Measurements from ENCODE around the gene ARL6IP4. TPM values are rescaled to one million over a fixed set of nuclear protein-coding genes. Genes with fewer than 3 reads are reported as not detected.

The ARL6IP4 gene
- total RNA-seq, 1 donor from 2014 or later, result 160 TPM

DNA sequence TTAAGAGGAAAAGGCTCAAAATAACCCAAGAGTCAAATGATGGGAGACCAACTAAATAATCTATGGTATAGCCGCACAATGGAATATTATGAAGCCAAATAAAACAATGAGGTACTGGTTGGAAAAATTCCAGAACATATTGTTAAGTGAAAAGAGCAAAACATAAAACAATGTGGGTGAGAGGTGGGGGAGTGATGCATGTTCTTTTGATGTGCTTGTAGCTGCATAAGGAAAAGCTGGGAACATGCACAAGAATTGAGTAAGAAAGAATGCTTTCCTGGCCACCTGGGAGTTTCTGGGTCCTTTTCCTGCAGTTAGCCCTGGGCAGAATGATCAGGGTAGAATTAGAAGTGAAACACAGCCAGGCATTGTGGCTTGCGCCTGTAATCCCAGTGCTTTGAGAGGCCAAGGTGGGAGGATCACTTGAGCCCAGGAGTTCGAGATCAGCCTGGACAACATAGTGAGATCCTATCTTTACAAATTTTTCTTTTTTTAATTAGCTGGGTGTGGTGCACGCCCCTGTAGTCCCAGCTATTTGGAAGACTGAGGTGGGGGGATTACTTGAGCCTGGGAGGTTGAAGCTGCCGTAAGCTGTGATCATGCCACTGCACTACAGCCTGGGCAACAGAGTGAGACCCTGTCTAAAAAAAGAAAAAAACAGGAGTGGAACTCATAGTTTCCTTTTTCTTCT lies 22.1 kb upstream of the ARL6IP4 start:
- intact Hi-C loops (cut with micrococcal nuclease), result no loop called here

DNA sequence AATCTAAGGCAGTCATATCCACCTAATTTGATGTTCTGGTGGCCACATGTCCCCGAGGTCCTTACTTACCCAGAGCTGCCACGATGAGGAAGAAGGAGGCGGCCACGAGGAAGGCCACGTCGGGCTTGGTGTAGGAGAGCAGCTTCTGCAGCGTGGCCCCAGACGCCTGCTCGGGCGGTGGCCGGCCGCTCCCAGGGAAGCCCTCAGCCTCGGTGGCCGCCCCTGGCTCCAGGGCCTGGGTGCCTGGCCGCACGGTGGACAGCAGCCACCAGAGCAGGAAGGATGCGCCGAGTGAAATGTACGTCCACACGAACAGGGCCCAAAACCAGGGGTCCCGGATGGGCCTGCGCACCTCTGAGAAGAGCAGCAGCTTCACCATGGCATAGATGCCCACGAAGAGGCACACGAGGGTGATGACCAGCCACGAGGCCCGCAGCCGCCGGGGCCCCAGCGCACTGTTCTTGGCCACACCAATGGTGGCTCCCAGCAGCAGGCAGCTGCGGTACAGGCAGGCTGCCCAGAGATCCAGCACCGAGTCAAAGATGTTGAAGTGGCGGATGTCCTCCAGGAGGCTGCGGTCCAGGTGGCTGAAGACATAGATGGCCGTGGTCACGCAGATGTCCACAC lies 20.8 kb upstream of the ARL6IP4 start:
- intact Hi-C loops (cut with micrococcal nuclease), result no loop called here

DNA sequence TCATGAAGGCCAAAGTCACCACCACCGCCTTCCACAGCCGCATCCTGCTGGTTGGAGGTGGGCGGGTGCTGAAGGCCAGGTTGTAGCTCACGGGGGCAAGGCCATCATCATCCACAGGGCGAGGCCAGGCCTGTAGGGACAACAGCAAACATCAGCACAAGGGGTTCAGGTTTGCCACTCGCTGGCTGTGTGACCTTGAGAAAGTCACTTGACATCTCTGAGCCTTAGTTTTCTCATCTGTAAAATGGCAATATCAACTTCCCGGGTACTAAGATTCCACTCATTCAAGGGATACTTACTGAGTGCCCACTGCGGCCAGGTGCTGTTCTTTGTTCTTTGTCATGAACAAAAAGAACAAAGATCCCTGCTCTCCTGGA lies 20.3 kb upstream of the ARL6IP4 start:
- intact Hi-C loops (cut with micrococcal nuclease), result no loop called here

DNA sequence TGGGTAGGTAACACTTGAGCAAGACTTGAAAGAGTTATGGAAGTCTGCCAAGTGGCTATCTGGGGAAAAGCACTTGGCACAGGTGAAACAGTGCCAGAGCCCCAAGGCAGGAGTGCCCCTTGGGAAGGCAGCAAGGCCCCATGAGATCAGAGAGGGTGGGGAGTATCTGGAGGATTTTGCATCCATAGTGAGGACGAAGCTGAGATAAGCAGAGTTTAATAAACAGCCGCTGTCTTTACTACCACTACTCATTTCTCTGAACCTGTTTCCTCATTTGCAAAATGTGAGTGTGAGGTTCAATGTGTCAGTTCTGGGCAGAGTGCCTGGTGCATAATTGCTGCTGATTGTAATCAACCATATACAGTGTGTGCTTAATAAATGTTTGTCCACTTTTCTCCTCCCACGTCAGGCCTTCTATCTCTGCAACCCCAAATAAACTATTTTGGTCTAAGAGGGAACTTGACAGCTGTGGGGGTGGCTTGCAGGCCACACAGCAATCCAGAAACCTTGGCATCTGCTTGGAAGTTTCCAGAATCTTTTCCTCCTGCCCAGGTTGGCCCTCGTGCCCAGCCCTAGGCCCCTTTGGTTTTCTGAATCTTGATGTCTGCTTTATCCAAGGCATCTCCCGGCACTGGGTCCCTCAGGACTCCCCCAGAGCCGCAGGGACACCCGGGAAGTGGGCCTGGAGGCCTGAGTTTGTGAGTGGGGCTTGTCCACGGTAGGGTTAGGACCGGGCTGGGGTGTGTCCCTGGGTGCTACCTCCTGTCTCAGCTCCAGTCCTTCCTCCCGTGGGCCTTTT lies 18.8 kb upstream of the ARL6IP4 start:
- intact Hi-C loops (cut with micrococcal nuclease), result no loop called here

DNA sequence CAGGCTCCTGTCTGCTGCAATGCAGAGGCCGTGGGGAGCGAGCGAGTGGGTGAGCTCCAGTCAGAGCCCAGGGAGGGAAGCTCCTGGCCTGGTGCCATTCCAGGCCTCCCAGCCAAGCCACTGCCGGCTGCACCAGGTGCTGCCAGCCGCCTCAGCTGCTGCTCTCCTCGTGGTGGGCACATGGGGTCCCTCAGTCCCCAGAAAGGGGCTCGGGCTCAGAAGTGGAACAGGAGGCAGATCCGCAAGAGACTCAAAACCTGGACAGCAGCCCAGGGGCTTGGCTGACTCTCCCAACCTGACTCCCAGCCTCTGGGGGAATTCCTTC lies 16.6 kb upstream of the ARL6IP4 start:
- intact Hi-C loops (cut with micrococcal nuclease), result no loop called here

DNA sequence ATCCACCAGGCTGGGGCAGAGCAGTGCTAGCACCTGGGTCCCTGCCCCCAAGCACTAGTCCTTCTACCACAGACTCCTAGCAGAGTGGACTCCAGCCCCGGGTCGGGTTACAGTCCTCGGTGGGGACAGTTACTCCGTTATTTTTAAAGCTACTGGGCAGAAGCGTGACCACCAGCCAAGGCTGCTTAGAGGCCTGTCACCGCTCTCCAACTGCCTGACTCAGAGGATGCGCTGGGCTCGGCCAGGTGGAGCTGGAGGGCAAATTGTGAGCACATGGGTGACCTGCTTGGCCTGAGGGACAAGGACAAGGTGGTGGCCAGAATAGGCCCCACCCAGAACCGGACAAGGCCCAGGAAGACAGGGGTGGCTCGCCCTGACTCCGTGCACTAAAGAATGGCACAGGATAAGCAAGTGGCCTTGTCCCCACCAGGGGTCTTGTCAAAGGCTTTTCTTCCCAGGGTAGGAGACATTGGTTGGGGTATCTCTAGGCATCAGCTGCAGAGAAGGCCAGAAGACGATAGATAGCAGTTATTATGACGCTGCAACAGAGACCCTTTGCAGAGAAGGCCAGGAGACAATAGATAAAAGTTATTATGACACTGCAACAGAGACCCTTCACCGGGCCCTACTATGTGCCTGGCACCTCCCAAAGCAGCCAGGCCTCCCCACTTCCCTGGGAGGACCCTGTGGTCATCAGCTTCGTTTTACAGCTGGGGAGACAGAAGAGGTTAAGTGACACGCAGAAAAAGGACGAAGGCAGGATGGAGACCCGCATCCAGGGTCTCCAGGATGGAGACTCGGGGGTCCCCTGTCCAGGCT lies 15.8 kb upstream of the ARL6IP4 start:
- intact Hi-C loops (cut with micrococcal nuclease), result no loop called here

DNA sequence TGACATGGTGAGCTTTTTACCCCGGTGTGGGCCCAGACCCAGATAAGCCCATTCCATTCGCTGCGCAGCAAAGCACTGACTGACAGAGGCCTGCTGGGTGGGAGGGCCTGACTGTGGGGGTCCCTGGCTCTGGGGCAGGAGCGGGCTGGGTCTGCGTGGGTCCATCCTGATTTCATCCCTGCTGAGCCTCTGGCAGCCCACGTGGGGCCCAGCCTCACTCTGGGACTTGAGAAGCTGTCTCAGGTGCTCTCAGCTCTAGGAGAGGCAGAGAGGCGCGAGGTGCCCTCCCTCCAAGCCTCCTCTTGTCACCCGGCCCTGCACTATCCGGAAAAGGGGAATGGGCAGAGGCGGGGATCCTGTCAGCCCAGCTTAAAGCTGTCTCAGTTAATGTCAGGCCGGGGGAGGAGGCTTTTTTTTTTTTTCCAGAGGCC lies 15.1 kb upstream of the ARL6IP4 start:
- intact Hi-C loops (cut with micrococcal nuclease), result no loop called here

DNA sequence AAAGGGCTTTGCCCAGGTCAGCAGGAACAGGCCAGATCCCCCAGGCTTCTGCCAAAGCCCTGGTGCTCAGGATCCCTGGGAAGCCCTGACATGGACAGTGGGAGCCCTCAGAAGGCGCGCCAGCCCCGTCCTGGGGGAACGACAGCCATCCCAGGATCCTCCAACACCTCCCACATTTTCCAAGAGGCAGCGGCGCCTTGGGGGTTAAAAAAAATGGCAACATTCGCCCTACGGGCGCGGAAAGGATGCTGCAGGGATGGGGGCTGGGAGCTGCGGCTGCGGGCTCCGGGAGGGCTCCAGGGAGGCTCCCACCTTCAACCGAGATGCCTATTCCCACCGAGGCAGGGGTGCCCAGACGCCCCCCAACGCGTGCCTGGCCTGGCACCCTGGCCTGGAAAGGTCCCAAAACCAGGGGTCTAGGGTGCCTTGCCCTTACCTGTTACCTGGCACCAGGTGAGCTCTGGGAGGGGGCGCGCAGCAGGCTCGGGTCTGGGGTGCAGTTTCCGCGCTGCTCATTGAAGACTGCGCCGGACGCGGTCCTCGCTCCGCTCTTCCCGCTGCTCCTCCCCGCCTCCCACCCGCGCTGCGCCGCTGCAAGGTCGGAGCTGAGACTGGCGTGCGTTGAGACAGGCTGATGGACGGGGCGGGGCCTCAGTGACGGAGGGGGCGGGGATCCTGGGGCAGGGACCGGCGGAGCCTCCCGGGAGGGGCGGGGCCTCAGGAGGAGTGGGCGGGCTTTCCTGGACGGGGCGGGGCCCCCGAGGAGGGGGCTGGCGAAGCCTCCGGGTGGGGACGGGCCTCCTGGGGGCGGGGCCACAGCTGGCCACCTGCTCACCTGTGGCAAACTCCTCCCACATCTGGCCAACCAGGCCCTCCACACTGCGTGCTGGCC lies 14.4 kb upstream of the ARL6IP4 start, which contains the start of gene ABCB9:
TSS of gene ABCB9 (minus strand) at position 613 of the 892 bp plus-strand sequence. CDS start 6,228 bp downstream, outside the sequence.
- intact Hi-C loops (cut with micrococcal nuclease), result loop anchor here (1.0 to 2.0 kb wide), 6 partner anchors 8 to 465 kb away; partner anchors contain the start of genes ARL6IP4, DENR, KNTC1 and ZCCHC8

DNA sequence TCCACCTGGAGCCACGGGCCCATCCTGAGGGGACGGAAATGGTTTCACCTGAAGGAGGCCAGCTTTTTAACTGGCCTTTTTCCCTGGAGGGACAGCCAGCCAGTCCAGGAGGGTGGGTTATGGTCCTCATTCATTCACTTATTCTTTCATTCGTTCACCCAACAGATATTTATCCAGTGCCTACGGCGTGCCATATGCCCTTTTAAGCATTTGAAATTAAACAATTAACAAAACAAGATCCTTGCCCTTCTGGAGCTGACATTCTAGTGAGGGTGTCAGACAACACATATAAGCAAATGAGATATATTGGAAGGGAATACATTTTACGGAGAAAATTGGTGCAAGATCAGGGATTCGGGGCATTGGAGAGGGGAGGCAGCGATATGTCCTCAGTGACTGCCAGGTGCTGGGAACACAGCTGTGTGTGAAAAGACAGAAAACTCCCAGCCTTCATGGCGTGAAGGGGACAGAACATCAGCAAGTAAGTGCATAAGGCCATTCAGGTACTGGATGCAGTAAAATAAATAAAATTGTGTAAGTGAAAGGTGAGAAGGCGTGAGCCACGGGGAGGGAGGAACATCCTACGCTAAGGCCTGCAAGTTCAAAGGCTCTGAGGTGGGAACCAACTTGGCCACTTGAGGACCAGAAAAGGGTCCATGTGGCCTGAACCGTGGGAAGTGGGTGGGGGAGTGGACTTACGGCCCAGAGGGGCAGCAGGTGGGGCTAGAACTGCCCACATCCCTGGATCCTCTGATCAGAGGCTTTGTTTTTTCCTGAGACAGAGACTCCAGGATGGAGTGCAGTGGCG lies 13.5 kb upstream of the ARL6IP4 start:
- intact Hi-C loops (cut with micrococcal nuclease), result loop anchor here (1.0 to 2.0 kb wide), 6 partner anchors 7 to 466 kb away; partner anchors contain the start of genes ARL6IP4, DENR, KNTC1 and ZCCHC8

DNA sequence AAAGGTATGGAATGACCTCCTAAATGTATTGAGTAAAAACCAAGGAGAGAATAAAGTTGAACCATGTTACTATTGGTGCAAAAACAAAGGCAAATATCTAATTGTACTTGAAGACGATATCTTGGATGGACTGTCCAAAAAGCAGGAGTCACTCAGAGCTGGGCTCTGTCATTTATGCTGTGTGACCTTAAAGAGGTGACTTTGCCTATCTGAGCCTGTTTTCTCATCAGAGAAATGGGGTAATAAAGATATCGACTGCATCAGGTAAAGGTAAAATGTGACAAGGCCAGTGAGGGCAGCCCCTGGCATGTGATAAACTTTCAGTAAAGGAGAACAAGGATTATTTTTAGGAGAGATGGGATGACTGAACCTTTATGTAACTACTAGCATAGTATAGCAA lies 12.4 kb upstream of the ARL6IP4 start:
- intact Hi-C loops (cut with micrococcal nuclease), result no loop called here

DNA sequence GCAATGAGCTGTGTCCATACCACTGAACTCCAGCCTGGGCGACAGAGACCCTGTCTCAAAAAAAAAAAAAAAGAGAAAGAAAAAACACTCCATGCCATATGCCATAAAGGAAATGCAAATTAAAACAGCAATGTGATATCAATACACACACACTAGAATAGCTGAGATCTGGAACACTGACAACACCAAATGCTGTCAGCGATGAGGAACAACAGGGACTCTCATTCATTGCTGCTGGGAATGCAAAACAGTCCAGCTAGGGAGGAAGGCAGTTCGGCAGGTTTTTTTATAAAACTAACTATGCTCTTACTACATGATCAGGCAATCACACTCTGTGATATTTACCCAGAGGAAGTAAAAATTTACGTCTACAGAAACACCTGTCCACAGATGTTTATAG lies 10.8 kb upstream of the ARL6IP4 start:
- intact Hi-C loops (cut with micrococcal nuclease), result loop anchor here (5.0 to 10.0 kb wide), 2 partner anchors 177 to 895 kb away; partner anchors contain the start of gene MLXIP

DNA sequence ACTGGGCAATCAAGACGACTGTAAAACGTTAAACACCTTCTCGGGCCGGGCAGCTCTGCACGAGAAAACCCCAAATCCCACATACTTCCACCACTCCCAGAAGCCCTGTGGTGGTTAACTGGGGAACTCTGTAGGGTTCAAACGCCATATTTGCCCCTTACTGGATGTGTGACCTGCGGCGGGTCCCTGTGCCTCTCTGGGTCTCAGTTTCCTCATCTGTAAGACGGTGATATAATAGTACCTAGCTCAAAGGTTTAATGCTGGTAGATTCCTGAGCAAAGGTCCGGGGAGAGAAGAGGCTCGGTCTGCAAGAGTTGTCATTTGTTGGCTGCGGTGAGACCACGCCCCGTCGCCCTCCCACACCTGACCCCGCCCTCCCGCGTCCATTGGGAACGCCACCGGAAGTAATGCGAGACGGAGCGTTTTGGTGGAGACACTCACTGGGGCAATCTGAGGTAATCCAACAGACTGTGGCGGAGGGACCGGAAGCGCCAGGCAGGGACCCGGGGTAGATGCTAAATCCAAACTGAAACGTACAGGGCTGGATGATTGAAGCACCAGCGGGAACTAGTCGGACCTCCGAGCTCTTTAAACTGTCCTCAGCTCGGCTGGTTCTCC lies 6.1 kb upstream of the ARL6IP4 start:
- intact Hi-C loops (cut with micrococcal nuclease), result loop anchor here (1.0 to 10.0 kb wide), 18 partner anchors 8 to 1086 kb away; partner anchors contain the start of genes ABCB9, ATP6V0A2, DDX55 and DENR

DNA sequence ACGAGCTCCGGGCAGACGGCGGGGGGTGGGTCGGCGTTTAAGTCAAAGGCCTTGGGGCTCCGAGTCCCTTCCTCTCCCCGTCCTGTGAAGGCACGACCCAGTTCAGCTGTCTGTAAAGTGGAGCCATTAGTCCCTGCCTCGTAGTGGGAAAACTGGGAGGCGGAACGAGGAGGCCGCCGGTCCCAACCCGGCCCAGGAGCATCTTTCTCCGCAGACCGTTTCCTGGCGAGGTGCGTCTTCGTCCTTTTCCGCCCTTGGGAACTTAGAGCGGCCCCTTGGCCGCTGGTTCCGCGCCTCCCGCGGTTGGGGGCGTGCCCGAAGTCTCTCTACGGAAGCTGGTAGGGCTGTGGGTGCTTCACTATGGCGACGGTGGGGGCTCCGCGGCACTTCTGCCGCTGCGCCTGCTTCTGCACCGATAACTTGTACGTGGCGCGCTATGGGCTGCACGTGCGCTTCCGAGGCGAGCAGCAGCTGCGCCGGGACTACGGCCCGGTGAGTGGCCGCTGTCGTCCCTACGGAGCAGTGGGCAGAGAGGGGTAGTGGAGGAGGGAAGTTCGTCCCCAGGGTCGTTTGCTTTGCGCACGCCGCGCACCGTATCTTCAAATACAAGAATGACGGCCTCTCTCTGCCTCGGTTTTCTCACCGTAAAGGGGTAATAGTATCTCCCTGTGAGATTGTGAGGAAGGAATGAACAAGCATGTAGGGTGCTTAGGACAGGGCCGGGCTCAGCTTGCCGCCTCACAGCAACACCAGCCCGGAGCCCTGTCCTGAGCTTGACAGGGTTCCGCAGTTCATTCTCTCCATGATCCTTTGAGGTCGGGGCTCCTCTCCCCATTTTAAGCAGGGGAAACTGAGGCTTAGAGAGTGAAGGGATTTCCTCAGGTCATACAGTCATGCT lies 5.3 kb upstream of the ARL6IP4 start, which contains the start of gene OGFOD2:
TSS of gene OGFOD2 (plus strand) at position 353 of the 898 bp plus-strand sequence. CDS start at position 361, 8 bp downstream.
- intact Hi-C loops (cut with micrococcal nuclease), result loop anchor here (1.0 to 10.0 kb wide), 21 partner anchors 9 to 1086 kb away; partner anchors contain the start of genes ABCB9, ATP6V0A2, DDX55 and DENR

DNA sequence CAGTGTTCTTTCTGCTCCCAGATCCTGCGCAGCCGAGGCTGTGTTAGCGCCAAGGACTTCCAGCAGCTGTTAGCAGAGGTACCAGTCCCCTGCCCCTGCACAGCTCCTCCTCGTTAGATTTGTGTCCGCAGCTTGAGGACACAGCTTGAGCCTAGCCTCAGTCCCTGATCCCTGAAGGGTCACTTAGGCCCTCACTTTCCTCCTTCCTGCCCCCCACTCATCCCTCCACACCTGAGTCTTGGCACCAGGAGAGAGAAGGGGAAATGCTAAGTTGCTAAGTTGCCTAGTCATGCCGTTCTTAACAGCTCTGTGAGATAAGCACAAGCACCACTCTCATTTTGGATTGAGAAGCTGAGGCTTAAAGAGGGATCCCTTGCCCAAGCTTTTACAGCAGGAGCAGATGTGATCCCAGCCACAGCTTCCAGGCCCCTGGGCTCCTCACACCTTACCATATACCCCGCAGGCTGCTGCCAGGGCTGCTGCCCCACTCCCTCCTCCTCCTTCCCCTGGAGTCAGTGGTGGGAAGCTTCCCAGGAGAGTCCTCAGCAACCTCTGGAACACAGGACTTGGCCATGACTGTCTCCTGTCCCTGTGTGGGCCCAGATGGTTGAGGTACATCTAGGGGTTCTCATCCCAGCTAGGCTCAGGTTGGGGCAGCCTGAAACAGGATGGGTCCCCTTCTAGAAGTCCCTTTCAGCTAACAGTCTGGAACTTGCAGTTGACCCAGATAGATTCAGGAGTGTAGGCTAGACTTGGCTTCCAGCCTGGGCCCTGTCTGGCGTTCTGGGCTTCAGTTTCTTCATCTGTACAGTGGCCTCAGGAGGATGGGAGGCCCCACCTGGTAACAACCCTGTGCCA lies 4.5 kb upstream of the ARL6IP4 start:
- intact Hi-C loops (cut with micrococcal nuclease), result loop anchor here (1.0 to 10.0 kb wide), 11 partner anchors 99 to 1087 kb away; partner anchors contain the start of genes DDX55, DIABLO, KNTC1 and MLXIP

DNA sequence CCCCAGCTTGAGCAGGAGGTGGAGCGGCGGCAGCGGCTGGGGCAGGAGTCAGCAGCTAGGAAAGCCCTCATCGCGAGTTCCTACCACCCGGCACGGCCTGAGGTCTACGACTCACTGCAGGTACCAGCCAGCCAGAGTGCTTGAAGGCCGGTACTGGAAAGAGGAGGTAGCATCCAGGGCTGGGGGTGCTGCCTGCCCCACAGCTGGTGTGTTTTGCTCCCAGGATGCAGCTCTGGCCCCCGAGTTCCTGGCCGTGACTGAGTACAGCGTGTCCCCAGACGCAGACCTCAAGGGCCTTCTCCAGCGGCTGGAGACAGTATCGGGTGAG lies 3.9 kb upstream of the ARL6IP4 start:
- intact Hi-C loops (cut with micrococcal nuclease), result loop anchor here (10.0 kb wide), 1 partner anchor 902 kb away; the partner anchor contains the start of gene MLXIP

DNA sequence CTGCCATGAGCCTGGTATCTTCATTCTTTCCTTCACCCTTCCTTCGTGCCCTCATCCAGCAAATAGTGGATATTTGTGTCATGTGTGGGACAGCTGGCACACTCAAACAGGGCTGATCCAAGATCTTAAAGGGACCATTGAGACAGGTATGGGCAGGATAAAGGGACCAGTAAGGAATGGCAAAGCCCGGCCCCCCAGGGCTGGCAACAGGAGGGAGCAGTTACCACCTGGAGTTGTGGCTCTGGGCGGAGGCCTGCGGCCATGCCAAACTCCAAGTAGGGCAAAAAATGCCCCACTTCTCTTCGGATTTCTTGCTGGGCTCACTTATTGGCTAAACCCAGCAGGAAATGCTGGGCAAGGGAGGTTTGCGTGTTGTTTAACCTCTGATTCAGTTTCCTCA lies 3.3 kb upstream of the ARL6IP4 start:
- intact Hi-C loops (cut with micrococcal nuclease), result loop anchor here (10.0 kb wide), 1 partner anchor 902 kb away; the partner anchor contains the start of gene MLXIP
